Left forelimb (tissue), 1 donor: Measurements from ENCODE around the gene PRTN3.
"Not testable (repeated sequence)": the region's sequence is repeated elsewhere in the genome, so short reads cannot be mapped to it uniquely, and the experiment has no call there.

Source experiments
- DNase-seq: peaks from one replicate; pipeline ENCODE4 v3.0.0-alpha.2; 2018; ENCODE audit warnings: low spot score

PRTN3 gene

DNA sequence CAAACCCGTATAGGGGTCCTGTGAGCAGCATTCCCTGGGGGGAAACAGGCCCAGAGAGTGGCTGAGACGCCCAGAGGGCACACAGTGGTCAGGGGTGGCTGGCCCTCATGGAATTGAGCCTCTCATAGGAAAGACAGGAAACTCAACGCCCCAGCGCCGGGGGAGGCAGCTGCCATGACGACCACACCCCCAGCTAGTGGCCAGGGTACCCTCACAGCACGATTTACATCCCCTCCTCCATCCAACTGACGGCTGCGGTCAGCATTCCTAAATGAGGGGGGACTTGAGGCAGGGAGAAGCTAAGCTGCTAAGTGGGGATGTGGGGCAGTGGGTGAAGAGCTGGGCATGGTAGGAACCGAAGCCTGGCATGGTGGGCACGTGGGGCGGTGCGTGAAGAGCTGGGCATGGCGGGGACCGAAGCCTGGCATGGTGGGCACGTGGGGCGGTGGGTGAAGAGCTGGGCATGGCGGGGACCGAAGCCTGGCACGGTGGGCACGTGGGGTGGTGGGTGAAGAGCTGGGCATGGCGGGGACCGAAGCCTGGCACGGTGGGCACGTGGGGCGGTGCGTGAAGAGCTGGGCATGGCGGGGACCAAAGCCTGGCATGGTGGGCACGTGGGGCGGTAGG, 42.2 kb downstream of the PRTN3 start:
- no peak for DNase-seq

DNA sequence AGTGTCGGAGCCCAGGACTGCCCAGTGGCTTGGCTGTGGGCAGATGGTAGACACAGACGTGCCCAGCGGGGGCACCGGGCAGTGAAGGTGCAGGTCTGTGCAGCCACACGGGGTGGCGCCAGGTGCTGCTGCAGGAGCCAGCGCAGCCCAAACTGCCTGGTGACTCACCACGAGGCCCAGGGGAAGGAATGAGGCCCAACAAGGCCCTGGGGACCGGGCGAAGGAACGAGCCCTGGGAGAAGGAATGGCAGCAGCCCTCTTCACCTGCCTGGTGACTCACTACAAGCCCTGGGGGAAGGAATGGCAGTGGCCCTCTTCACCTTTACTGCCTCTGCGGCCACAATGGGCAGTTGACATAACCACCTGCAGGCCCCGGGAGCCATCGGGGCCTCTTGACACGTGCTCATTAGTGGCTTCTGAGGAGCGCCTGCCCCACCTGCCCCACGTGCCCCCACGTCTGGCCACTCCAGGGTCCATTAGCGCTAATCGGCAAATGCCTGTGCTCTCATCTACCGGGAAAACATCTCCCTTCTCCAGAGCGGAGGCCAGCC, 42.9 kb downstream of the PRTN3 start:
- DNase-seq = no peak

DNA sequence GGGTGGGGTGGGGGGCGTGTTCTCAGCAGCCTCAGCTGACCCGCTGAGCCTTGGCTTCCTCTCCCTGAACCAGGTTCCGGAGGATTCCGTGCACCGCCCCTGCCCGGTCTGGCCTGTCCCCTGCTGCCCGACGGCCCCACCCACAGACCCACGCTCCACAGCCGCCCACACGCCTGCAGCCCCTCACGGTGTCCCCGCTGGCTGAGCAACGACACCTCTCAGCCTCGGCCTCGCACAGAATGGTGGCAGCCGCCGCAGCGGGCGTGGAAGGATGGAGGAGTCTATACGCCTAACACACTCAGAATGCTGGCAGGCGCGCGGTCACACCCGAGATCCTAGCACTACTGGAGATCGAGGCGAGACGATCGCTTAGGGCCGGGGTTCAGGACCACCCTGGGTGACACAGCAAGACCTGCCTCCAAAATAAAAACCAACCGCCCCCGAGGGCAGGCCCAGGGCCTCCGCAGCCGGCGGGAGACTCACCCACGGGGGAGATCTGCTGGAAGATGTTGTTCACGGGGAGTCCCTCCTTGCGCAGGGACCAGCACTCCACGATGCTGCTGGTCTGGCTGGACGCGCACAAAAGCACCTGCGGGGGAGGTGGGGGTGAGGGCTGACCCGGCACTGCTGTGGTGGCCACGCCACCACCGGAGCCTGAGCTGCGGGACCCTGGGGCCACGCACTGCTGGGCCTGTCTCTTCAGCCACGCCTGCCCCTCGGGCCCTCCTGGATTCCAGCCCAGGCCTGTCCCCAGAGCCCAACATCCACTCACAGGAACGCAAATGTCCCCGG, 43.8 kb downstream of the PRTN3 start:
- DNase-seq = no peak

DNA sequence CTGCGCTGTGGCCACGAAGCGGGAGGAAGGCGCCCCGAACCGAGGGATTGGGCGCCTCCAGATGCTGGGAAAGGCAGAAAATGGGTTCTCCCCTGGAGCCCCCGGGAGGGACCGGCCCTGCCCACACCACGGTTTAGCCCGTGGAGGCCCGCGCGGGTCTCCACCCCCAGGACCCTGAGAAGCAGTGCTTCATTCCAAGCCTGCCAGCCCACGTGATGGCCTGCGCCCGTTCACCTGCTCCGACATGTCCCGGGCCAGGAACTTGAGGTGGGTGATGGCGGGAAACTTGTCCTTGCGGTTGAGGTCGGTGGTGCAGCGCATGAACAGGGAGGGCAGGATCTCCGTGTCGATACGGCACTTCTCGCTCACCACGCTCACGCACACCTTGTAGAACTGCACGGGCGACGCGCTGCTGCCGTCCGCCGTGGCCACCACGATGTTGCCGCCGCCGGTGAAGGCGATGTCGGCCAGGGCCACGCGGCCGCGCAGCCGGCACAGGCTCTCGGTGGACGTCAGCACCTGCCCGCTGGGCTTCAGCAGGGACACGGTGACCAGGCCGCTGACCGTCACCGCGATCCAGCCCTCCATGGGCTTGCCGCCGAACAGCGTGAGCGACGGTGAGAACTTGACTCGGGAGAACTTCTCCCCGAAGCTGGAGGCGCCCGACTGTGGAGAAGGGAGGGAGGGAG, 44.9 kb downstream of the PRTN3 start:
- DNase-seq = no peak

DNA sequence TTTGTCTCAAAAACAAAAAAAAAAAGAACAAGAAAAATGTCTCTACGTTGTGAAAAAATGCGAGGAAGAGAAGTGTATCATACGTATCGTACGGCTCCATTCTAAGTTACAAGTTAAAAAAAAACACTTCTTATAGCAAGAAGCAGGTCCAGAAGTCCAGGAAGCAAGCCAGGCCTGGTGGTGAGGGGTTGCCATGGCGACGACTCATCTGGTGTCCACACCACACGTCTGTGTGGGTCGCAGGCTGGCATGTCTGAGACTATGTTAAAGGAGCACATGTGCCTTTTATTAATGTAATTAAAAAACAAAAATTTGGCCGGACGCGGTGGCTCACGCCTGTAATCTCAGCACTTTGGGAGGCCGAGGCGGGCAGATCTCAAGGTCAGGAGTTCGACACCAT, 46.3 kb downstream of the PRTN3 start:
- no peak for DNase-seq

DNA sequence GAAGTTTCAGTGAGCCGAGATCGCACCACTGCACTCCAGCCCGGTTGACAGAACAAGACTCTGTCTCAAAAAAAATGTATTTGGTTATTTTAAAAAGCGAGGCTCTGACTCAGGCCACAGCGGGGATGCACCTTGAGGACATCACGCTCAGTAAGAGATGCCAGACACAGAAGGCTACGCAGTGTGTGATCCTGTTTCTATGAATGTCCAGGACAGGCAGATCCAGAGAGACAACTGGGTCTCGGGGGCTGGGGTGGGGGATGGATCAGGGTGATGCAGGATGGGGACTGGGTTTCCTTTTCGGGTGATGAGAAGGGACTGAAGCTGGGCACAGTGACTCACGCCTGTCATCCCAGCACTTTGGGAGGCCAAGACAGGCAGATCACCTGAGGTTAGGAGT, 46.8 kb downstream of the PRTN3 start:
- no peak for DNase-seq

DNA sequence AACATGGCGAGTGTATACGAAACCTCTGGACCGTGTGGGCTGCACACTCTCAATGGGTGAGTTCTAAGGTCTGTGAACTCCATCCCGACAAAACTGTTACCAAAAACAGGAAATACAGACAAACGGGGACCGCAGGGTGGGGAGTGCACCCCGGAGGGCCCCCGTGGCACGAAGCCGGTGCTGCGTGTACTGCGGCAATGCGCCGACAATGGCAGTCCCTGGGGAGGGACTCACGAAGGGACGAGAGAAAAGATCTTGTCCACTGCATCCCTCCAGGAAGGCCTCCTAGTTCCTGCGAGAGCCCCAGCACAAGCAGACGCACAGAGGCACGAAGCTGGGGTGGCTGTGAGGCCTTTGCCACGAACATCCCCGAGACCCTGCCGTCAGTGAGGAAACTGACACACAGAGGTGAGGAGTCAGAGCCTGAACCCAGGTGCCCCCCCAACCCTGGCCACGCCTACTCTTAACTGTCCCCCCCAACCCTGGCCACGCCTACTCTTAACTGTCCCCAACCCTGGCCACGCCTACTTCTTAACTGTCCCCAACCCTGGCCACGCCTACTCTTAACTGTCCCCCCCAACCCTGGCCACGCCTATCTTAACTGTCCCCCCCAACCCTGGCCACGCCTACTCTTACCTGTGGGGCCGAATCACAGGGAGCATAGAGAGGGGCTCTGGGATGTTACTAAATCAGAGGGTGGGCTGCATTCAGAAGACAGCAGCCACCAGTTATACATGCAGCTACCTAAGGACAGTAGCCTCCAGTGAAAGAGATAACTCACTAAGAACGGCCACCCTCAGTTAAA, 48.0 kb downstream of the PRTN3 start:
- DNase-seq = no peak

DNA sequence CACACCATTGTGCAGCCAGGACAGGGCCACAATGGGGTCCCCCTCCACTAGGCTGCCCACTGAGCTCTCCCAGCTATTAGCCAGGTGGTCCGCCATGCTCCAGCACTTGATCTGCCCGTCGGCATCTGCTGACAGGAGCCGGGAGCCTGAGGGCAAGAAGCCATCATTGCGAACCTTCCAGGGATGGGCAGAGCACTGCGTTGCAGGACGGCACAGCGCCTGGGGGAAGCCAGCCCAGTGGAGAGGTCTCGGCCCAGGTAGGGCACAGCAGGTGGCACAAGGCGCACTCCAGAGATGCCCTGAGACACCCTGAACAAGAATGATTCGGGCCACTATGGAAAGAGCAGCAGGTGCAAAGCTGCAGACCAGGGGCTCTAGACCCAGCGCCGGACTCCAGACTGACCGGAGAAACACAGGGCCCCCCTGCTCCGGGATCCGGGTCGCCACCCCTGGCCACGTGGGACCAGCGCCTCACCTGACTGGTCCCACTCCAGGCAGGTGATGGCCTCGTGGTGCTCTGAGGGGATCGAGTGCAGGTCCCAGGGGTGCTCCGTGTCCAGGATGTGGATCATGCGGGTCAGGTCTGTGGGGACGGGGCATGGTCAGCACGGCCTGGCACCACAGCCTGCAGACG, 49.0 kb downstream of the PRTN3 start:
- DNase-seq = no peak

DNA sequence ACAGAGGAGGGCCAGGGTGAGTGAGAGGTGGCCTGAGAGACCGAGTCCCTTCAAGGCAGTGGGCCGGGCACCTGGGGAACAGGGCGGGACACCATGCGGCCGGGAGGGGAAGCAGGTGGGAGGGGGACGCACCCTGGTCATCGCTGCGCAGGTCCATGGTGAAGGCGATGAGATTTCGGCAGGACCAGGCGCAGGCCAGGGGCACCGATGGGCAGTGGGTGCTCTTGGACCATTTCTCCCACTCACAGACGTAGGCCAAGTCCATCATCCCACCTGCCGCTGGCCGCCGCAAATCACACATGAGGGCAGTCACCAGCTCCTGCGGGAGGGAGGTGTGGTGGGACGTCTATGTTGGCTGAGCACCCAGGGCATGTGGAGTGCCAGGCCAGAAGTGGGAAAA, 50.0 kb downstream of the PRTN3 start:
- no peak for DNase-seq

DNA sequence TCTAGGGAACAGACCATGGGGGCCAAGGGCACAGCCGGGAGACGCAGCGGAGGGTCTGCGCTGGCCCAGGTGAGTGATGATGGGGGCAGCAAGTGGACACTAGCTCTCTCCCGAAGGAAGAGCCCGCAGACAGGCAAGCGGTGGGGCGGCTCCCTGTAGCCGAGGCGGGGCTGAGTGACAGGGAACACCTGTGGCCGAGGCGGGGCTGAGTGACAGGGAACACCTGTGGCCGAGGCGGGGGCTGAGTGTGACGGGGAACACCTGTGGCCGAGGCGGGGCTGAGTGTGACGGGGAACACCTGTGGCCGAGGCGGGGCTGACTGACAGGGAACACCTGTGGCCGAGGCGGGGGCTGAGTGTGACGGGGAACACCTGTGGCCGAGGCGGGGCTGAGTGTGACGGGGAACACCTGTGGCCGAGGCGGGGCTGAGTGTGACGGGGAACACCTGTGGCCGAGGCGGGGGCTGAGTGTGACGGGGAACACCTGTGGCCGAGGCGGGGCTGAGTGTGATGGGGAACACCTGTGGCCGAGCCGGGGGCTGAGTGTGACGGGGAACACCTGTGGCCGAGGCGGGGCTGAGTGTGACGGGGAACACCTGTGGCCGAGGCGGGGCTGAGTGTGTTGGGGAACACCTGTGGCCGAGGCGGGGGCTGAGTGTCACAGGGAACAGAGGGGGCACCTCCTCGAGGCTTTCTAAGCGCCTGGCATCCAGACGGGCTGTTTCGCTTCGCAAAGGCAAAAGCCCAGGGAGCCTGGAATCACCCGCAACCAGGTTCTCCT, 50.8 kb downstream of the PRTN3 start:
- DNase-seq = not testable (repeated sequence)

DNA sequence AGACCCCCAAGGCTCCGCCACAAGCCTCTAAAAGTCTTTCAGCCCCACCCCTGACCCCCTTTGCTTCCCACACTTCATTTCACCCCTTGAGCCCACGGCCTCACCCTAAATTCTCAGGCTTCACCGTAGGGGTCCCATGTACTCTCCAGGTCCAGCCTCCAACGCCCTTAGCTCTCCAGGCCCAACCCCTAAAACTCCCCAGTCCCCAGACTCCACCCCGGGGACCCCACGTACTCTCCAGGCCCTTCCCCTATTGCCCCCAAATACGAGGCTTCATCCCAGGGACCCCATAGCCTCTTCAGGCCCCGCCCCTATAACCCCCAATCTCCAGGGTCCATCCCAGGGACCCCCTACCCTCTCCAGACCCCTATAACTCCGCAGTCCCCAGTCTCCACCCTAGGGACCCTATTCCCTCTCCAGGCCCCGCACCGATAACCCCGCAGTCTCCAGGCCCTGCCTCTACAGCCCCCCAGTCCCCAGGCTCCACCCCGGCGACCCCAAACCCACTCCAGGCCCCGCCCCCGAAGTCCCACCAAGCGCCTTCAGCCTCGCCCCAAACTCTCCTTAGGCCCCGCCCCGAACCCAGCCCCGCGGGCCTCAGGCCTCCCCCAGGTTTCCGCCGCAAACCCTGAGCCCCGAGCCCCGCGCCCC, 51.6 kb downstream of the PRTN3 start:
- peak; percentile 81 for DNase-seq

DNA sequence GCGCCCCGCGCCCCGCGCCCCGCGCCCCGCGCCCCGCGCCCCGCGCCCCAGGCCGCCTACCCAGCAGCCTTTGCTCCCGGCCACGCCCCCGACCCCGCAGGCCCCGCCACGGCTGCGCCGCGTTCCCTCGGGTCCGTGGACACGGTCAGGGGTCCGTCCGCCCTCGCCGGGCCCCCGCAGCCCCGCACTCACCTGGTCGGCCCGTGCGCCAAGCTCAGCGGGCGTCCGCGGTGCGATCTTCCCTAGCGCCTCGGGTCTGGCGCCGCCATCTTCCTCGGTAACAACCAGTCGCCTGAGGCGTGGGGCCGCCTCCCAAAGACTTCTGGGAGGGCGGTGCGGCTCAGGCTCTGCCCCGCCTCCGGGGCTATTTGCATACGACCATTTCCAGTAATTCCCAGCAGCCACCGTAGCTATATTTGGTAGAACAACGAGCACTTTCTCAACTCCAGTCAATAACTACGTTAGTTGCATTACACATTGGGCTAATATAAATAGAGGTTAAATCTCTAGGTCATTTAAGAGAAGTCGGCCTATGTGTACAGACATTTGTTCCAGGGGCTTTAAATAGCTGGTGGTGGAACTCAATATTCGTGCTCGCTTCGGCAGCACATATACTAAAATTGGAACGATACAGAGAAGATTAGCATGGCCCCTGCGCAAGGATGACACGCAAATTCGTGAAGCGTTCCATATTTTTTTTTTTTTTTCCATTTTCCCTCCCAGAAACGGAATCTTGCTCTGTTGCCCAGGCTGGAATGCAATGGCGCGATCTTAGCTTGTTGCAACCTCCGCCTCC, 52.3 kb downstream of the PRTN3 start, which contains the start of the genes MED16 and RNU6-9:
MED16 (minus strand) TSS at position 294 of the 796 bp plus-strand sequence. CDS start 2,056 bp downstream, outside the sequence.
RNU6-9 (plus strand) TSS at position 591 of the 796 bp plus-strand sequence.
- peak; percentile 92 for DNase-seq

DNA sequence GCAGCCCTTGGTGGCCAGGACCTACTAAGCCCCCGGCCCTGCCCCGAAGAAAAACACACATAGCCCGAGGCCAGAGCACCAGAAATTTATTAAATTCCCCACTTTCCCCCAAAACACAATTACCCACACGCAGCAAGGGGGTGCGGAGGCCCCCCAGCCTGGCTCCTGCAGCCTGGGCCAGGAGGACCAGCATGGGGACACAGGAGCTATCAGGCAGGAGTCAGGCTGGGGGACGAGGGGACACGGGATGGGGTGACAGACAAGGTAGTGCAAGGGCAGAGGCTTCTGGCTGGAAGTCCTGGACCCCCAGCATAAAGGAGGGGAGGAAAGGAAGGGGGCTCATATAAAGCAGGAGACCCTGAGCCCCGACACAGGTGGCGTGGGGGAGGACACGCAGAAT, 55.6 kb downstream of the PRTN3 start:
- no peak for DNase-seq

DNA sequence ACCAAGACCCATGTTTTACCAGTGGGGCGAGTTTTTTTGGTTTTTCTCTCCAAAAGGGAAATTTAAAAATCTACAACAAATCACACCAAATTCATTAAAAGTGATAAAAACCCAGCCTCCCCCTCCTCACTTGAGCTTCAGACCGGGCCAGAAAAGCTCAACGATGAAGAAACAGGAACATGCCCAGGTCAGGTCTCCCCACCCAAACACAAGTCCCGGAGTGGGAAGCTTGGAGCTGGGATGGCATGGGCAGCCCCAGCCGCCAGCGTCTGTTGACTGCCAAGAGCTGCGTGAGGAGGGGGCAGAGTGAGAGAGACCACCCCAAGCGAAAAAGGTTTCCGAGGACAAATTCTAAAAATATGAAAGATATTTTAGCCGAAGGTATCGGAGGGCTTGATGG, 56.2 kb downstream of the PRTN3 start:
- no peak for DNase-seq

DNA sequence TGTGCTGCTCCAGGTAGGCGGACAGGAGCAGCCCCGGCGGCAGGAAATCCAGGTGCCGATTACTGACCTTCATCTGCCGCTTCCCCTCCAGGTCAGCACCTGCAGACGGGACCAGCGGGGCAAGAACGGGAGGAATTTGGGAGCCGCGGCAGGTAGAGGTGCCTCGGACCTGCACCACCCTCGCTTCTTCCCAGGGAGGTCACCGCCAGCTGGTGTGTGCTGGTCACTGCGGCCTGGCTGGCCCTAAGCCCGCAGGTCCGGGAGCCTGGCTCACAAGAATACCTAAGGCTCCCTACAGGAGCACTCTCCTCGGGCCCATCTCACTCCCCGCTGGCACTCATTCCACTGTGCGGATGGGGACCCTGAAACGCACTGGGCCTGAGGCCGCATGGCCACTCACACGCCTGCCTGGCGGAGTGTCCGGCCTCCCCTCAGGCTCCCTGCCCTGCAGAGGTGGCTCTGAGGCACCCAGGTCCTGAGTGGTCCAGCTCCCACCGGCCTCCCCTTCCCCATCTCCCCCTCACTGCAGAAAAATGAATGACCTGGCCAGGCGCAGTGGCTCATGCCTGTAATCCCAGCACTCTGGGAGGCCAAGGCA, 56.7 kb downstream of the PRTN3 start:
- DNase-seq = no peak
